Measurements from ENCODE around the gene PKD2. TPM values are rescaled to one million over a fixed set of nuclear protein-coding genes. Genes with fewer than 3 reads are reported as not detected.

Gene PKD2
- total and polyA plus RNA-seq, 2 of the 13 experiments (the other 11 are each of a cell fraction or from before 2014, with no cell fraction given): 5.6 to 9.1 TPM

GRCh38 chr4:88006956-88007303, 505 bp upstream of the PKD2 start:
- peak; percentile 13 for ATAC-seq
- POLR2A ChIA-PET: no interaction called here
- no peak for TF ChIP-seq SATB2 (CRISPR knock-in tag; IDR thresholded peaks at IDR 0.05)
- no peak for TF ChIP-seq EP300 (IDR thresholded peaks at IDR 0.05; ENCODE audit: low read depth in 2 of 2, low read length in 2 of 2)
- no peak for TF ChIP-seq EP300 (CRISPR knock-in tag; IDR thresholded peaks at IDR 0.05; ENCODE audit: borderline replicate concordance)
- TF ChIP-seq, protein P1, sequence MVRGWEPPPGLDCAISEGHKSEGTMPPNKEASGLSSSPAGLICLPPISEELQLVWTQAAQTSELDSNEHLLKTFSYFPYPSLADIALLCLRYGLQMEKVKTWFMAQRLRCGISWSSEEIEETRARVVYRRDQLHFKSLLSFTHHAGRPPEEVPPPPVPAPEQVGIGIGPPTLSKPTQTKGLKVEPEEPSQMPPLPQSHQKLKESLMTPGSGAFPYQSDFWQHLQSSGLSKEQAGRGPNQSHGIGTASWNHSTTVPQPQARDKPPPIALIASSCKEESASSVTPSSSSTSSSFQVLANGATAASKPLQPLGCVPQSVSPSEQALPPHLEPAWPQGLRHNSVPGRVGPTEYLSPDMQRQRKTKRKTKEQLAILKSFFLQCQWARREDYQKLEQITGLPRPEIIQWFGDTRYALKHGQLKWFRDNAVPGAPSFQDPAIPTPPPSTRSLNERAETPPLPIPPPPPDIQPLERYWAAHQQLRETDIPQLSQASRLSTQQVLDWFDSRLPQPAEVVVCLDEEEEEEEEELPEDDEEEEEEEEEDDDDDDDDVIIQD (CRISPR knock-in tag; IDR thresholded peaks at IDR 0.05; ENCODE audit: low read depth): no peak
- TF ChIP-seq, protein P2, sequence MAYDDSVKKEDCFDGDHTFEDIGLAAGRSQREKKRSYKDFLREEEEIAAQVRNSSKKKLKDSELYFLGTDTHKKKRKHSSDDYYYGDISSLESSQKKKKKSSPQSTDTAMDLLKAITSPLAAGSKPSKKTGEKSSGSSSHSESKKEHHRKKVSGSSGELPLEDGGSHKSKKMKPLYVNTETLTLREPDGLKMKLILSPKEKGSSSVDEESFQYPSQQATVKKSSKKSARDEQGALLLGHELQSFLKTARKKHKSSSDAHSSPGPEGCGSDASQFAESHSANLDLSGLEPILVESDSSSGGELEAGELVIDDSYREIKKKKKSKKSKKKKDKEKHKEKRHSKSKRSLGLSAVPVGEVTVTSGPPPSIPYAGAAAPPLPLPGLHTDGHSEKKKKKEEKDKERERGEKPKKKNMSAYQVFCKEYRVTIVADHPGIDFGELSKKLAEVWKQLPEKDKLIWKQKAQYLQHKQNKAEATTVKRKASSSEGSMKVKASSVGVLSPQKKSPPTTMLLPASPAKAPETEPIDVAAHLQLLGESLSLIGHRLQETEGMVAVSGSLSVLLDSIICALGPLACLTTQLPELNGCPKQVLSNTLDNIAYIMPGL (CRISPR knock-in tag; IDR thresholded peaks at IDR 0.05; ENCODE audit: borderline replicate concordance in 1 of 2, low read depth in 1 of 2): 0 out of 4 replicates have a peak, but pooled peaks of 1 of the 2 experiments have one; percentile 23
- no peak for TF ChIP-seq ZNF282 (IDR thresholded peaks at IDR 0.05; ENCODE audit: partially characterized antibody)
- TF ChIP-seq NONO (IDR thresholded peaks at IDR 0.05): no peak
- TF ChIP-seq NONO (CRISPR knock-in tag; conservative IDR thresholded peaks at IDR 0.05): no peak
- no peak for TF ChIP-seq STAG1 (CRISPR knock-in tag; IDR thresholded peaks at IDR 0.05)
- peak; percentile 8; the same call in 1 of the 2 replicates for TF ChIP-seq ZNF768 (CRISPR knock-in tag; IDR thresholded peaks at IDR 0.05)
- no peak for TF ChIP-seq BCL6 (CRISPR knock-in tag; IDR thresholded peaks at IDR 0.05)
- no peak for TF ChIP-seq NR2C2 (CRISPR knock-in tag; IDR thresholded peaks at IDR 0.05; ENCODE audit: borderline replicate concordance)
- no peak for TF ChIP-seq ZNF260 (CRISPR knock-in tag; IDR thresholded peaks at IDR 0.05; ENCODE audit: borderline replicate concordance, low read depth)
- TF ChIP-seq, protein P3, sequence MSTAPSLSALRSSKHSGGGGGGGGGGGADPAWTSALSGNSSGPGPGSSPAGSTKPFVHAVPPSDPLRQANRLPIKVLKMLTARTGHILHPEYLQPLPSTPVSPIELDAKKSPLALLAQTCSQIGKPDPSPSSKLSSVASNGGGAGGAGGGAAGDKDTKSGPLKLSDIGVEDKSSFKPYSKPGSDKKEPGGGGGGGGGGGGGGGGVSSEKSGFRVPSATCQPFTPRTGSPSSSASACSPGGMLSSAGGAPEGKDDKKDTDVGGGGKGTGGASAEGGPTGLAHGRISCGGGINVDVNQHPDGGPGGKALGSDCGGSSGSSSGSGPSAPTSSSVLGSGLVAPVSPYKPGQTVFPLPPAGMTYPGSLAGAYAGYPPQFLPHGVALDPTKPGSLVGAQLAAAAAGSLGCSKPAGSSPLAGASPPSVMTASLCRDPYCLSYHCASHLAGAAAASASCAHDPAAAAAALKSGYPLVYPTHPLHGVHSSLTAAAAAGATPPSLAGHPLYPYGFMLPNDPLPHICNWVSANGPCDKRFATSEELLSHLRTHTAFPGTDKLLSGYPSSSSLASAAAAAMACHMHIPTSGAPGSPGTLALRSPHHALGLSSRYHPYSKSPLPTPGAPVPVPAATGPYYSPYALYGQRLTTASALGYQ (CRISPR knock-in tag; IDR thresholded peaks at IDR 0.05): no peak
- no peak; the same call in 1 of the 2 replicates for TF ChIP-seq SP4 (CRISPR knock-in tag; IDR thresholded peaks at IDR 0.05)
- TF ChIP-seq FOXA3 (CRISPR knock-in tag; IDR thresholded peaks at IDR 0.05): no peak
- no peak for TF ChIP-seq RXRA (CRISPR knock-in tag; IDR thresholded peaks at IDR 0.05)
- no peak for TF ChIP-seq NFIC (IDR thresholded peaks at IDR 0.05; ENCODE audit: low read length)
- TF ChIP-seq CENPX (CRISPR knock-in tag; IDR thresholded peaks at IDR 0.05): no peak
- no peak for TF ChIP-seq ZNF546 (CRISPR knock-in tag; conservative IDR thresholded peaks at IDR 0.05)
- TF ChIP-seq ZNF552 (CRISPR knock-in tag; IDR thresholded peaks at IDR 0.05; ENCODE audit: borderline replicate concordance): no peak
- no peak for TF ChIP-seq RARG (CRISPR knock-in tag; IDR thresholded peaks at IDR 0.05; ENCODE audit: low read depth)

More at GRCh38 chr4:88006956-88007303, 505 bp upstream of the PKD2 start:
- Histone ChIP-seq H3K27me3 (ENCODE audit: control insufficient read depth in 1 of 2, insufficient read depth in 2 of 2, low read length in 2 of 2) (peaks cover 4 to 32% of the 10 kb centered on the region in 2 experiments), H3K4me2 (ENCODE audit: low read depth, low read length) (peak overlapping the region; percentile 82), H3K36me3 (replicated peaks in 1 of 2; ENCODE audit: control insufficient read depth in 1 of 2, insufficient read depth in 2 of 2, low read length in 2 of 2) (no peaks in the 10 kb centered on the region), H3K79me2 (ENCODE audit: insufficient read depth, low read length) (peaks cover 12% of the 10 kb centered on the region), H3K27ac (ENCODE audit: extremely low read length, insufficient read depth, low read length) (no peak overlapping the region), H3K9ac (ENCODE audit: insufficient read depth, low read depth, low read length) (no peak overlapping the region), H4K20me1 (ENCODE audit: insufficient read depth, low read length) (no peaks in the 10 kb centered on the region), H3K4me1 (ENCODE audit: insufficient read depth, low read length) (peaks cover 41% of the 10 kb centered on the region), H3K9me3 (ENCODE audit: low read length) (no peaks in the 10 kb centered on the region), H3K4me3 (replicated peaks in 1 of 3; ENCODE audit: insufficient read depth in 1 of 3, low read depth in 2 of 3, low read length in 3 of 3) (peak overlapping the region; percentile 70 to 84 (median 75); a peak in 5 of 6 replicates), H2AFZ (ENCODE audit: low read length) (no peak overlapping the region)
- CTCF ChIA-PET (ENCODE audit: low intra/inter-chr PET ratio, low total read pairs): no interaction called here
- FAIRE-seq: no peak
- 48% methylated on average over 7 of the region's 10 CpGs for WGBS (ENCODE audit: low lambda C conversion rate)
- in situ Hi-C loops (cut with HindIII; ENCODE audit: extremely low pct_ligation_motif_present, low pct_unique_long_range_greater_than_20kb) (no loop called here), intact Hi-C loops (cut with micrococcal nuclease; ENCODE audit: unreplicated experiment) (no loop called here)
- BruUV-seq (replicated peaks): no TSS peak
- no peak for DNase-seq (ENCODE audit: low spot score)

Data from HepG2 (cell line).